K562 (cell line): Measurements from ENCODE around the gene CERS6. TPM values are rescaled to one million over a fixed set of nuclear protein-coding genes. Genes with fewer than 3 reads are reported as not detected.

ENCODE experiments used
- BRD4 ChIP-seq: fragments of 200-600 bp; sonication (generic); IDR thresholded peaks from 2 replicates; pipeline ENCODE4 v1.6.1; 2017; ENCODE audit warnings: inconsistent platforms
- C11orf30 ChIP-seq: fragments of 450-650 bp; IDR thresholded peaks from 2 replicates; pipeline ENCODE4 v1.6.1; 2016; ENCODE audit warnings: low read depth, mild to moderate bottlenecking
- CC2D1A ChIP-seq: fragments of 450-650 bp; IDR thresholded peaks from 2 replicates; pipeline ENCODE4 v1.6.1; 2017; ENCODE audit warnings: mild to moderate bottlenecking
- CREB3 ChIP-seq: fragments of 450-650 bp; conservative IDR thresholded peaks from 2 replicates; pipeline ENCODE4 v1.6.1; 2016; ENCODE audit warnings: missing genetic modification characterization, low read depth, mild to moderate bottlenecking, missing compliant biosample characterization, moderate library complexity
- ETS2 ChIP-seq: IDR thresholded peaks from 2 replicates; pipeline ENCODE4 v1.6.1; 2016; ENCODE audit warnings: borderline replicate concordance, missing genetic modification characterization, mild to moderate bottlenecking, moderate library complexity, missing compliant biosample characterization; ENCODE audit not compliant: poor library complexity, severe bottlenecking
- GABPB2 ChIP-seq: fragments of 250-450 bp; sonication (Bioruptor Pico); conservative IDR thresholded peaks from 2 replicates; pipeline ENCODE4 v1.5.1; 2021; ENCODE audit warnings: mild to moderate bottlenecking
- HNRNPH1 ChIP-seq: fragments of 200-400 bp; formaldehyde crosslinking; optimal IDR thresholded peaks from 2 replicates; pipeline ENCODE3; 2017; ENCODE audit warnings: low read depth, mild to moderate bottlenecking, low read length, moderate library complexity
- MAFF ChIP-seq: IDR thresholded peaks from 2 replicates; pipeline ENCODE4 v1.6.1; 2012; ENCODE audit warnings: low read length, improper control_type of control experiment
- NR2C1 ChIP-seq, 2 experiments: fragments of 450-650 bp; IDR thresholded peaks; 2 replicates each; pipeline ENCODE4 v1.6.1; 2017; ENCODE audit warnings: mild to moderate bottlenecking in 2 of 2, antibody characterized with exemption in 1 of 2, inconsistent platforms in 1 of 2, missing compliant biosample characterization in 1 of 2, missing genetic modification characterization in 1 of 2
- NRF1 ChIP-seq, 2 experiments: fragments of 450-650 bp; IDR thresholded peaks in 1 of 2; conservative IDR thresholded peaks in 1 of 2; 2 replicates each; pipeline ENCODE4 v1.6.1; 2014; ENCODE audit warnings: mild to moderate bottlenecking in 2 of 2
- PBX2 ChIP-seq, 2 experiments: IDR thresholded peaks in 1 of 2; conservative IDR thresholded peaks in 1 of 2; 2 replicates each; pipeline ENCODE4 v1.6.1; 2016; ENCODE audit warnings: low read depth in 2 of 2, mild to moderate bottlenecking in 1 of 2, missing compliant biosample characterization in 1 of 2, missing genetic modification characterization in 1 of 2, moderate library complexity in 1 of 2
- POLR2H ChIP-seq: IDR thresholded peaks from 2 replicates; pipeline ENCODE4 v1.6.1; 2016; ENCODE audit warnings: missing genetic modification characterization, low read depth, mild to moderate bottlenecking, control low read depth, missing compliant biosample characterization, moderate library complexity
- SREBF2 ChIP-seq: sonication (generic); formaldehyde crosslinking; IDR thresholded peaks from 2 replicates; pipeline ENCODE4 v1.4.0; 2020; ENCODE audit warnings: mild to moderate bottlenecking, missing genetic modification reagents
- XRCC3 ChIP-seq: fragments of 450-650 bp; IDR thresholded peaks from 2 replicates; pipeline ENCODE4 v1.6.1; 2017; ENCODE audit warnings: mild to moderate bottlenecking, moderate library complexity
- ZBTB17 ChIP-seq: fragments of 450-650 bp; formaldehyde crosslinking; IDR thresholded peaks from 2 replicates; pipeline ENCODE4 v1.4.0; 2020; ENCODE audit warnings: mild to moderate bottlenecking
- ZNF146 ChIP-seq: IDR thresholded peaks from one replicate; pipeline ENCODE4 v1.6.1; 2018; ENCODE audit warnings: missing compliant biosample characterization; ENCODE audit not compliant: unreplicated experiment
- ZNF175 ChIP-seq: fragments of 200-800 bp; sonication (Bioruptor generic); IDR thresholded peaks from 2 replicates; pipeline ENCODE4 v1.6.1; 2016; ENCODE audit warnings: low read depth, mild to moderate bottlenecking, missing genetic modification characterization, missing compliant biosample characterization
- ZNF41 ChIP-seq: fragments of 250-450 bp; sonication (Bioruptor Pico); conservative IDR thresholded peaks from 2 replicates; pipeline ENCODE4 v1.4.0; 2020; ENCODE audit warnings: mild to moderate bottlenecking
- ZNF707 ChIP-seq: fragments of 250-450 bp; sonication (Bioruptor Pico); conservative IDR thresholded peaks from 2 replicates; pipeline ENCODE4 v1.8.0; 2022; ENCODE audit warnings: inconsistent platforms, mild to moderate bottlenecking, moderate library complexity
- polyA plus RNA-seq, 8 experiments: library from polyadenylated mRNA; depleted of rRNA in 4 of 8; stranded (reverse) in 5 of 8; unstranded in 3 of 8; fragments of >200 nt; fragmentation: Nextera tagmentation in 2 of 8; fragmentation: Illumina TruSeq in 1 of 8; extraction: Ambion mirVana in 2 of 8; extraction: Trizol in 1 of 8; gene quantifications; 2 replicates each; pipeline versions ENCODE4 v1.2.1 to v1.2.3, GENCODE V29; 2011 to 2014; ENCODE audit warnings: inconsistent platforms in 1 of 8, missing spikeins in 1 of 8
- total RNA-seq, 7 experiments: library from RNA; depleted of rRNA in 6 of 7; stranded (reverse); fragments of >200 nt in 6 of 7; fragmentation: Illumina TruSeq in 2 of 7; extraction: Trizol in 2 of 7; gene quantifications; 2 replicates each; pipeline versions ENCODE4 v1.2.1 to v1.2.3, GENCODE V29; 2011 to 2021; ENCODE audit warnings: low replicate concordance in 1 of 7
- TF ChIP-seq, protein P1 (sequence below), 2 experiments: fragments of 150-350 bp in 1 of 2; IDR thresholded peaks; 2 replicates each; pipeline ENCODE4 v1.6.1; 2012 to 2016; ENCODE audit warnings: low read depth in 2 of 2, low read length in 2 of 2, mild to moderate bottlenecking in 1 of 2, moderate library complexity in 1 of 2

Gene CERS6
- total and polyA plus RNA-seq, 9 of the 15 experiments (the other 6 are each of a cell fraction or from before 2014, with no cell fraction given): 1.6 to 13.6 (median 11.4) TPM

- peak; percentile 62 for TF ChIP-seq PBX2 (CRISPR knock-in tag; IDR thresholded peaks at IDR 0.05; ENCODE audit: low read depth)
- TF ChIP-seq PBX2 (tag; conservative IDR thresholded peaks at IDR 0.05; ENCODE audit: low read depth): peak; percentile 35; the same call in 1 of the 2 replicates
- TF ChIP-seq SREBF2 (CRISPR knock-in tag): no peak
- no peak for TF ChIP-seq BRD4
- peak; percentile 69; the same call in 1 of the 2 replicates for TF ChIP-seq POLR2H (tag)
- TF ChIP-seq, protein P1, sequence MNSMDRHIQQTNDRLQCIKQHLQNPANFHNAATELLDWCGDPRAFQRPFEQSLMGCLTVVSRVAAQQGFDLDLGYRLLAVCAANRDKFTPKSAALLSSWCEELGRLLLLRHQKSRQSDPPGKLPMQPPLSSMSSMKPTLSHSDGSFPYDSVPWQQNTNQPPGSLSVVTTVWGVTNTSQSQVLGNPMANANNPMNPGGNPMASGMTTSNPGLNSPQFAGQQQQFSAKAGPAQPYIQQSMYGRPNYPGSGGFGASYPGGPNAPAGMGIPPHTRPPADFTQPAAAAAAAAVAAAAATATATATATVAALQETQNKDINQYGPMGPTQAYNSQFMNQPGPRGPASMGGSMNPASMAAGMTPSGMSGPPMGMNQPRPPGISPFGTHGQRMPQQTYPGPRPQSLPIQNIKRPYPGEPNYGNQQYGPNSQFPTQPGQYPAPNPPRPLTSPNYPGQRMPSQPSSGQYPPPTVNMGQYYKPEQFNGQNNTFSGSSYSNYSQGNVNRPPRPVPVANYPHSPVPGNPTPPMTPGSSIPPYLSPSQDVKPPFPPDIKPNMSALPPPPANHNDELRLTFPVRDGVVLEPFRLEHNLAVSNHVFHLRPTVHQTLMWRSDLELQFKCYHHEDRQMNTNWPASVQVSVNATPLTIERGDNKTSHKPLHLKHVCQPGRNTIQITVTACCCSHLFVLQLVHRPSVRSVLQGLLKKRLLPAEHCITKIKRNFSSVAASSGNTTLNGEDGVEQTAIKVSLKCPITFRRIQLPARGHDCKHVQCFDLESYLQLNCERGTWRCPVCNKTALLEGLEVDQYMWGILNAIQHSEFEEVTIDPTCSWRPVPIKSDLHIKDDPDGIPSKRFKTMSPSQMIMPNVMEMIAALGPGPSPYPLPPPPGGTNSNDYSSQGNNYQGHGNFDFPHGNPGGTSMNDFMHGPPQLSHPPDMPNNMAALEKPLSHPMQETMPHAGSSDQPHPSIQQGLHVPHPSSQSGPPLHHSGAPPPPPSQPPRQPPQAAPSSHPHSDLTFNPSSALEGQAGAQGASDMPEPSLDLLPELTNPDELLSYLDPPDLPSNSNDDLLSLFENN (IDR thresholded peaks at IDR 0.05; ENCODE audit: low read depth in 2 of 2, low read length in 2 of 2): no peak
- TF ChIP-seq ZNF707 (CRISPR knock-in tag): no peak
- no peak for TF ChIP-seq MAFF
- no peak for TF ChIP-seq GABPB2 (CRISPR knock-in tag)
- TF ChIP-seq CC2D1A: no peak
- TF ChIP-seq ZNF175 (CRISPR knock-in tag): no peak
- no peak for TF ChIP-seq CREB3 (tag)
- TF ChIP-seq XRCC3: no peak
- TF ChIP-seq ETS2 (tag): no peak
- no peak for TF ChIP-seq NR2C1 (IDR thresholded peaks at IDR 0.05)
- no peak for TF ChIP-seq NR2C1 (tag; IDR thresholded peaks at IDR 0.05)
- no peak for TF ChIP-seq ZNF41 (CRISPR knock-in tag)
- no peak for TF ChIP-seq HNRNPH1
- no peak for TF ChIP-seq ZBTB17 (CRISPR knock-in tag)
- no peak for TF ChIP-seq ZNF146 (CRISPR knock-in tag)
- TF ChIP-seq C11orf30: no peak
- peak in 1 of 2 experiments; percentile 40; a peak in 2 of 4 replicates for TF ChIP-seq NRF1 (conservative IDR thresholded peaks at IDR 0.05 in 1 of 2, IDR thresholded peaks at IDR 0.05 in 1 of 2)
These were observed at the start of gene CERS6 (continued) for GRCh38 chr2:168455645-168456520.
